DND-41 (cell line): ENCODE data around the gene FUZ.

ENCODE experiments used
- ATAC-seq: fragments of 200-7000 bp; cut with Tn5 transposase; 3 replicates; pipeline ENCODE4 v1.9.1; 2021; ENCODE audit warnings: low read depth; ENCODE audit not compliant: insufficient read depth
- DNase-seq: peaks from one replicate; pipeline ENCODE4 v3.0.0-alpha.2; 2020
- H2AFZ ChIP-seq: 2 replicates; pipeline ENCODE4 v1.6.0; 2012; ENCODE audit warnings: low read depth, low read length
- H3K27ac ChIP-seq: 2 replicates; pipeline ENCODE4 v1.5.1; 2012; ENCODE audit warnings: low read length, inconsistent platforms
- H3K27me3 ChIP-seq: fragments of 200-600 bp; sonication (generic); 2 replicates; pipeline ENCODE4 v1.6.0; 2012; ENCODE audit warnings: low read length, mild to moderate bottlenecking, inconsistent platforms; ENCODE audit not compliant: insufficient read depth, poor library complexity
- H3K36me3 ChIP-seq: 2 replicates; pipeline ENCODE4 v1.5.1; 2012; ENCODE audit warnings: low read length, inconsistent platforms; ENCODE audit not compliant: insufficient read depth
- H3K4me1 ChIP-seq: 2 replicates; pipeline ENCODE4 v1.5.1; 2012; ENCODE audit warnings: mild to moderate bottlenecking, low read length; ENCODE audit not compliant: insufficient read depth
- H3K4me2 ChIP-seq: 2 replicates; pipeline ENCODE4 v1.6.0; 2012; ENCODE audit warnings: mild to moderate bottlenecking, moderate library complexity, low read length, inconsistent platforms; ENCODE audit not compliant: insufficient read depth
- H3K4me3 ChIP-seq, 2 experiments: fragments of 200-600 bp in 1 of 2; shearing (Covaris generic) in 1 of 2; 2 replicates each; pipeline ENCODE4 v1.5.1; 2012 to 2016; ENCODE audit warnings: inconsistent platforms in 2 of 2, low read length in 2 of 2, mild to moderate bottlenecking in 2 of 2, low read depth in 1 of 2, moderate library complexity in 1 of 2
- H3K79me2 ChIP-seq: 2 replicates; pipeline ENCODE4 v1.6.0; 2012; ENCODE audit warnings: low read length, inconsistent platforms; ENCODE audit not compliant: insufficient read depth
- H3K9ac ChIP-seq: 2 replicates; pipeline ENCODE4 v1.6.0; 2012; ENCODE audit warnings: low read depth, mild to moderate bottlenecking, inconsistent platforms, low read length, moderate library complexity
- H3K9me3 ChIP-seq: 2 replicates; pipeline ENCODE4 v1.5.1; 2012; ENCODE audit warnings: low read length, moderate library complexity, mild to moderate bottlenecking, inconsistent platforms; ENCODE audit not compliant: insufficient read depth, severe bottlenecking
- H4K20me1 ChIP-seq: 2 replicates; pipeline ENCODE4 v1.6.0; 2012; ENCODE audit warnings: low read length; ENCODE audit not compliant: insufficient read depth
- EZH2 ChIP-seq: IDR thresholded peaks from 3 replicates; pipeline ENCODE4 v1.6.1; 2012; ENCODE audit warnings: borderline replicate concordance, low read depth, mild to moderate bottlenecking, moderate library complexity, low read length, inconsistent platforms; ENCODE audit not compliant: severe bottlenecking
- TF ChIP-seq, protein P1 (sequence below): IDR thresholded peaks from 2 replicates; pipeline ENCODE4 v1.5.1; 2012; ENCODE audit warnings: borderline replicate concordance, low read length, moderate library complexity, mild to moderate bottlenecking; ENCODE audit not compliant: poor library complexity, severe bottlenecking; ENCODE audit errors: extremely low read depth

The FUZ gene

DNA sequence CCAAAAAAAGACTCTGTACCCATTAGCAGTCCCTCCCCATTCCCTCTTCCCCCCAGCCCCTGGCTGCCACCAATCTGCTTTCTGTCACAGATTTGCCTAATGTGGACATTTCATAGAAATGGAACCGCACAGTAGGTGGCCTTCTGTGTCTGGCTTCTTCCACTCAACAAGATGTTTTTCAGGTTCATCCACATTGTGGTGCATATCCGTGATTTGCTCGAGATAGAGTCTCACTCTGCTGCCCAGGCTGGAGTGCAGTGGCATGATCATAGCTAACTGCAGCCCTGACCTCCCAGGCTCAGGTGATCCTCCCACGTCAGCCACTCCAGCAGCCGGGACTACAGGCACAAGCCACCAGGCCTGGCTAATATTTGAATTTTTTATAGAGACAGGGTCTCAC lies 25.3 kb downstream of the FUZ start:
- Histone ChIP-seq H4K20me1 (peaks cover 8% of the 10 kb centered on the region; the same call in 1 of the 2 replicates), H3K4me3 (no peak overlapping the region), H3K27ac (no peak overlapping the region), H3K4me1 (no peaks in the 10 kb centered on the region), H3K79me2 (peaks cover 10% of the 10 kb centered on the region; the same call in 1 of the 2 replicates), H3K4me2 (no peak overlapping the region), H3K9me3 (no peaks in the 10 kb centered on the region), H3K36me3 (peaks cover 69% of the 10 kb centered on the region), H3K27me3 (no peaks in the 10 kb centered on the region), H3K9ac (no peak overlapping the region), H2AFZ (no peak overlapping the region)
- no peak for DNase-seq
- no peak for ATAC-seq
- TF ChIP-seq, protein P1, sequence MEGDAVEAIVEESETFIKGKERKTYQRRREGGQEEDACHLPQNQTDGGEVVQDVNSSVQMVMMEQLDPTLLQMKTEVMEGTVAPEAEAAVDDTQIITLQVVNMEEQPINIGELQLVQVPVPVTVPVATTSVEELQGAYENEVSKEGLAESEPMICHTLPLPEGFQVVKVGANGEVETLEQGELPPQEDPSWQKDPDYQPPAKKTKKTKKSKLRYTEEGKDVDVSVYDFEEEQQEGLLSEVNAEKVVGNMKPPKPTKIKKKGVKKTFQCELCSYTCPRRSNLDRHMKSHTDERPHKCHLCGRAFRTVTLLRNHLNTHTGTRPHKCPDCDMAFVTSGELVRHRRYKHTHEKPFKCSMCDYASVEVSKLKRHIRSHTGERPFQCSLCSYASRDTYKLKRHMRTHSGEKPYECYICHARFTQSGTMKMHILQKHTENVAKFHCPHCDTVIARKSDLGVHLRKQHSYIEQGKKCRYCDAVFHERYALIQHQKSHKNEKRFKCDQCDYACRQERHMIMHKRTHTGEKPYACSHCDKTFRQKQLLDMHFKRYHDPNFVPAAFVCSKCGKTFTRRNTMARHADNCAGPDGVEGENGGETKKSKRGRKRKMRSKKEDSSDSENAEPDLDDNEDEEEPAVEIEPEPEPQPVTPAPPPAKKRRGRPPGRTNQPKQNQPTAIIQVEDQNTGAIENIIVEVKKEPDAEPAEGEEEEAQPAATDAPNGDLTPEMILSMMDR = no peak
- TF ChIP-seq EZH2 = no peak

DNA sequence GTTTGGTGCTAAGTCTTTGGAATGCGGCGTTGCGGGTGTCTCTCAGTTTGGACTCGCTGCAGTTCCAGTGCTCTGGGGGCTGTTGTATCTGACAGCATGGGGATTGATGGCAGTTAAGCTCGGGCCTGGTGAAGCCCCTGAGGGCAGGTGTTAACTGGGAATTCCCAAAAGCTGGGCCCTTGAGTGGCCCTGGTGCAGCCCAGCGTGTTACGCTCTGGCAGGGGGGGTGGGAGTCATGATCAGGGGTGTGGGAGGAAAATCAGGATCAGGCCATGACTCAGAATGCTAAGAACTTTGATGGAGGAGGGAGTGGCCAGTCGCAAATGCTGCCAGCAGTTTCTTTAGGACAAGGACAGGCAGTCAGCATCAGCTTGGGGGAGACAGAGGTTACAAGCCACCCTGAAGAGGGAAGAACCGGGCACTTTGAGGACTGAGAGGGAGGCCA lies 26.7 kb downstream of the FUZ start:
- no peaks in the 10 kb centered on the region for H3K27me3 ChIP-seq
- H3K9me3 ChIP-seq = no peaks in the 10 kb centered on the region
- H3K4me3 ChIP-seq = no peak overlapping the region
- DNase-seq = no peak
- peaks cover 63% of the 10 kb centered on the region for H3K36me3 ChIP-seq
- TF ChIP-seq, protein P1 = no peak
- TF ChIP-seq EZH2 = no peak
- no peak overlapping the region for H3K9ac ChIP-seq
- H2AFZ ChIP-seq = no peak overlapping the region
- no peak for ATAC-seq
- H4K20me1 ChIP-seq = peaks cover 8% of the 10 kb centered on the region; the same call in 1 of the 2 replicates
- H3K27ac ChIP-seq = no peak overlapping the region
- H3K4me1 ChIP-seq = no peaks in the 10 kb centered on the region
- H3K79me2 ChIP-seq = peaks cover 10% of the 10 kb centered on the region; the same call in 1 of the 2 replicates
- H3K4me2 ChIP-seq = no peak overlapping the region

DNA sequence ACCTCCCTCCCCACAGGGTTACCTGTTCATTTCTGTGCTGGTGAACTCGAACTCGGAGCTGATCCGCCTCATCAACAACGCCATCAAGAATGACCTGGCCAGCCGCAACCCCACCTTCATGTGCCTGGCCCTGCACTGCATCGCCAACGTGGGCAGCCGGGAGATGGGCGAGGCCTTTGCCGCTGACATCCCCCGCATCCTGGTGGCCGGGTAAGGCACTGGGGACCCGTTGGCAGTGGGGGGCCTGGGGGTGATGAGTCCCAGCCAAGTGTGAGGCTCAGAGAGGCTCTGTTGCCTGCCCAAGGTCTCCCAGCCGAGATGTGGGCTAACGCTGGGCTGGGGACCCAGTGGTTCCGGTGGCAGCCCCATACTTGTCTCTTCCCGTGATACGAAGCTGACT lies 30.6 kb downstream of the FUZ start:
- Histone ChIP-seq H3K27me3 (no peaks in the 10 kb centered on the region), H3K36me3 (peaks cover 36% of the 10 kb centered on the region), H3K4me3 (no peak overlapping the region), H3K4me2 (no peak overlapping the region), H2AFZ (no peak overlapping the region), H3K27ac (no peak overlapping the region), H3K9me3 (no peaks in the 10 kb centered on the region), H4K20me1 (peaks cover 3% of the 10 kb centered on the region; the same call in 1 of the 2 replicates), H3K4me1 (no peaks in the 10 kb centered on the region), H3K9ac (no peak overlapping the region), H3K79me2 (peaks cover 4% of the 10 kb centered on the region; the same call in 1 of the 2 replicates)
- DNase-seq (no peak), ATAC-seq (no peak)
- TF ChIP-seq, protein P1 = no peak
- TF ChIP-seq EZH2 = no peak
